H1 (cell line): Measurements from ENCODE around the gene IKZF3. TPM values are rescaled to one million over a fixed set of nuclear protein-coding genes. Genes with fewer than 3 reads are reported as not detected.
A peak's percentile ranks its signal among the peaks of the same experiment; 100 is the strongest.

Source experiments
- CTCF ChIA-PET: fragments of 300-600 bp; sonication (Branson Sonifier 250); formaldehyde crosslinking; loops from one replicate; lab custom pipeline; 2021; ENCODE audit not compliant: partially characterized antibody; lab: Charles Lee
- POLR2A ChIA-PET: fragments of 300-600 bp; sonication (Branson Sonifier 250); formaldehyde crosslinking; loops from one replicate; lab custom pipeline; 2021; ENCODE audit warnings: inconsistent platforms; ENCODE audit not compliant: partially characterized antibody; lab: Charles Lee
- DNase-seq, 2 experiments: peaks; one replicate each; pipeline versions ENCODE4 v3.0.0 to v3.0.0-alpha.2; 2010 to 2022; ENCODE audit warnings: low spot score in 2 of 2, low read depth in 1 of 2, mixed read lengths in 1 of 2
- FAIRE-seq: peaks from 2 replicates; lab custom pipeline; 2011; peaks lifted over from hg19 to GRCh38; lab: Jason Lieb, UNC
- H2AFZ ChIP-seq: 2 replicates; pipeline ENCODE4 v1.8.1; 2012; ENCODE audit warnings: low read length, inconsistent platforms
- H2AK5ac ChIP-seq: 2 replicates; pipeline ENCODE4 v1.6.1; 2013; ENCODE audit warnings: low read depth, low read length
- H2BK120ac ChIP-seq: replicated peaks from 2 replicates; pipeline ENCODE3; 2013; ENCODE audit warnings: low read depth, low read length, inconsistent platforms
- H2BK12ac ChIP-seq: 2 replicates; pipeline ENCODE4 v1.6.1; 2013; ENCODE audit warnings: low read depth, low read length
- H2BK15ac ChIP-seq: 2 replicates; pipeline ENCODE4 v1.6.1; 2013; ENCODE audit warnings: low read length
- H2BK20ac ChIP-seq: 2 replicates; pipeline ENCODE4 v1.6.1; 2013; ENCODE audit warnings: low read length
- H2BK5ac ChIP-seq: 2 replicates; pipeline ENCODE4 v1.6.1; 2013; ENCODE audit warnings: low read depth, low read length
- H3K14ac ChIP-seq: 2 replicates; pipeline ENCODE4 v1.6.1; 2013; ENCODE audit warnings: inconsistent platforms; ENCODE audit not compliant: insufficient read length
- H3K18ac ChIP-seq: 2 replicates; pipeline ENCODE4 v1.6.1; 2013; ENCODE audit warnings: low read length; ENCODE audit errors: extremely low read depth
- H3K23ac ChIP-seq: 2 replicates; pipeline ENCODE4 v1.6.1; 2013; ENCODE audit warnings: inconsistent platforms; ENCODE audit not compliant: insufficient read length
- H3K23me2 ChIP-seq: 2 replicates; pipeline ENCODE4 v1.6.1; 2013; ENCODE audit warnings: low read depth, low read length
- H3K27ac ChIP-seq: 2 replicates; pipeline ENCODE4 v1.6.1; 2011; ENCODE audit warnings: low read depth, low read length, inconsistent platforms
- H3K27me3 ChIP-seq, 4 experiments: replicated peaks in 1 of 4; 1 replicate in 1 of 4; 2 replicates in 3 of 4; pipeline versions ENCODE4 v1.6.1 to v1.8.1; 2011 to 2013; ENCODE audit warnings: low read length in 3 of 4, mild to moderate bottlenecking in 3 of 4, inconsistent platforms in 2 of 4, mixed read lengths in 2 of 4, moderate library complexity in 1 of 4; ENCODE audit not compliant: control insufficient read depth in 3 of 4, insufficient read depth in 3 of 4; ENCODE audit errors: extremely low read depth in 1 of 4
- H3K36me3 ChIP-seq, 4 experiments: 2 replicates each; pipeline versions ENCODE4 v1.6.1 to v1.8.1; 2011 to 2013; ENCODE audit warnings: mild to moderate bottlenecking in 4 of 4, low read length in 3 of 4, moderate library complexity in 2 of 4, control low read depth in 1 of 4, inconsistent platforms in 1 of 4; ENCODE audit not compliant: insufficient read depth in 4 of 4, control insufficient read depth in 2 of 4
- H3K4ac ChIP-seq: replicated peaks from 2 replicates; pipeline ENCODE3; 2013; ENCODE audit warnings: low read length, low read depth, mixed read lengths, inconsistent platforms; ENCODE audit not compliant: insufficient read length
- H3K4me1 ChIP-seq, 4 experiments: replicated peaks in 1 of 4; 1 replicate in 1 of 4; 2 replicates in 3 of 4; pipeline versions ENCODE4 v1.6.1 to v1.8.1; 2011 to 2013; ENCODE audit warnings: low read length in 3 of 4, inconsistent platforms in 2 of 4, mixed read lengths in 1 of 4; ENCODE audit not compliant: insufficient read depth in 4 of 4, control insufficient read depth in 3 of 4
- H3K4me2 ChIP-seq, 2 experiments: 2 replicates each; pipeline versions ENCODE4 v1.6.1 to v1.8.1; 2011 to 2013; ENCODE audit warnings: low read depth in 2 of 2, low read length in 2 of 2, control low read depth in 1 of 2, inconsistent platforms in 1 of 2, mild to moderate bottlenecking in 1 of 2; ENCODE audit not compliant: insufficient read depth in 1 of 2
- H3K4me3 ChIP-seq, 4 experiments: fragments of 200-600, 300-600 bp in 1 of 4; sonication (generic), shearing (Covaris generic), sonication (Bioruptor Twin) in 1 of 4; 2 replicates each; pipeline versions ENCODE4 v1.5.1 to v1.8.1; 2011 to 2016; ENCODE audit warnings: low read length in 4 of 4, low read depth in 3 of 4, control low read depth in 2 of 4, inconsistent platforms in 2 of 4, mild to moderate bottlenecking in 2 of 4, mixed read lengths in 1 of 4, moderate library complexity in 1 of 4; ENCODE audit not compliant: insufficient read depth in 2 of 4; ENCODE audit errors: extremely low read depth in 1 of 4
- H3K56ac ChIP-seq: replicated peaks from 2 replicates; pipeline ENCODE3; 2013; ENCODE audit warnings: low read depth, mild to moderate bottlenecking, mixed read lengths, low read length, inconsistent platforms; ENCODE audit not compliant: insufficient read length
- H3K79me1 ChIP-seq: 2 replicates; pipeline ENCODE4 v1.6.1; 2013; ENCODE audit warnings: low read depth, low read length, control low read depth
- H3K79me2 ChIP-seq, 2 experiments: 2 replicates each; pipeline versions ENCODE4 v1.6.1 to v1.8.1; 2012 to 2013; ENCODE audit warnings: low read length in 2 of 2, mild to moderate bottlenecking in 2 of 2, inconsistent platforms in 1 of 2; ENCODE audit not compliant: insufficient read depth in 2 of 2, control insufficient read depth in 1 of 2
- H3K9ac ChIP-seq, 4 experiments: replicated peaks in 1 of 4; 1 replicate in 1 of 4; 2 replicates in 3 of 4; pipeline versions ENCODE4 v1.6.1 to v1.8.1; 2011 to 2013; ENCODE audit warnings: low read depth in 3 of 4, low read length in 3 of 4, control low read depth in 2 of 4, mild to moderate bottlenecking in 2 of 4, moderate library complexity in 2 of 4, inconsistent platforms in 1 of 4; ENCODE audit errors: extremely low read depth in 1 of 4
- H3K9me3 ChIP-seq, 2 experiments: 2 replicates each; pipeline versions ENCODE4 v1.6.1 to v1.8.1; 2012 to 2013; ENCODE audit warnings: mild to moderate bottlenecking in 2 of 2, moderate library complexity in 2 of 2, control low read depth in 1 of 2, inconsistent platforms in 1 of 2, low read depth in 1 of 2, low read length in 1 of 2, mixed read lengths in 1 of 2; ENCODE audit not compliant: insufficient read depth in 2 of 2
- H4K20me1 ChIP-seq, 2 experiments: replicated peaks in 1 of 2; 2 replicates each; pipeline versions ENCODE3 to v1.8.1; 2011 to 2013; ENCODE audit warnings: inconsistent platforms in 2 of 2, low read length in 2 of 2, mild to moderate bottlenecking in 1 of 2; ENCODE audit not compliant: insufficient read depth in 2 of 2, control insufficient read depth in 1 of 2
- H4K5ac ChIP-seq: 2 replicates; pipeline ENCODE4 v1.6.1; 2013; ENCODE audit warnings: low read length, low read depth, mixed read lengths, inconsistent platforms; ENCODE audit not compliant: insufficient read length
- H4K8ac ChIP-seq: 2 replicates; pipeline ENCODE4 v1.8.0; 2013; ENCODE audit warnings: mild to moderate bottlenecking, moderate library complexity, low read length, inconsistent platforms; ENCODE audit not compliant: insufficient read depth; ENCODE audit errors: extremely low read depth
- H4K91ac ChIP-seq: replicated peaks from 2 replicates; pipeline ENCODE3; 2013; ENCODE audit warnings: low read length, mixed read lengths, inconsistent platforms; ENCODE audit not compliant: insufficient read length
- ASH2L ChIP-seq: fragments of 200-600, 300-600 bp; sonication (generic); IDR thresholded peaks from one replicate; pipeline ENCODE4 v1.7.1; 2017; ENCODE audit warnings: low read length
- BACH1 ChIP-seq: IDR thresholded peaks from 2 replicates; pipeline ENCODE4 v1.6.1; 2012; ENCODE audit warnings: low read length, improper control_type of control experiment
- BRCA1 ChIP-seq: IDR thresholded peaks from 2 replicates; pipeline ENCODE4 v1.6.1; 2012; ENCODE audit warnings: low read depth, low read length, improper control_type of control experiment
- E2F6 ChIP-seq: IDR thresholded peaks from 2 replicates; pipeline ENCODE4 v1.6.1; 2012; ENCODE audit warnings: inconsistent platforms
- EZH2 ChIP-seq: fragments of 200-600 bp; sonication (generic); IDR thresholded peaks from 2 replicates; pipeline ENCODE4 v1.7.1; 2012; ENCODE audit warnings: low read depth, mild to moderate bottlenecking, moderate library complexity, low read length, inconsistent platforms; ENCODE audit not compliant: severe bottlenecking
- GABPA ChIP-seq: IDR thresholded peaks from 2 replicates; pipeline ENCODE4 v1.6.1; 2011; ENCODE audit warnings: mild to moderate bottlenecking, low read length, moderate library complexity, borderline replicate concordance; ENCODE audit not compliant: insufficient read depth
- JUND ChIP-seq: IDR thresholded peaks from 2 replicates; pipeline ENCODE4 v1.6.1; 2011; ENCODE audit warnings: mild to moderate bottlenecking, improper control_type of control experiment, low read length
- RAD21 ChIP-seq, 2 experiments: IDR thresholded peaks in 1 of 2; conservative IDR thresholded peaks in 1 of 2; 2 replicates each; pipeline ENCODE4 v1.6.1; 2011; ENCODE audit warnings: low read depth in 2 of 2, low read length in 2 of 2, improper control_type of control experiment in 1 of 2, inconsistent platforms in 1 of 2, mild to moderate bottlenecking in 1 of 2, moderate library complexity in 1 of 2
- RFX5 ChIP-seq: IDR thresholded peaks from 2 replicates; pipeline ENCODE4 v1.6.1; 2011; ENCODE audit warnings: low read depth, low read length, improper control_type of control experiment, borderline replicate concordance
- RXRA ChIP-seq: IDR thresholded peaks from 2 replicates; pipeline ENCODE4 v1.6.1; 2011; ENCODE audit warnings: low read depth, mild to moderate bottlenecking, low read length, moderate library complexity; ENCODE audit not compliant: insufficient read depth
- SIRT6 ChIP-seq: IDR thresholded peaks from one replicate; pipeline ENCODE4 v1.7.1; 2012; ENCODE audit warnings: low read length, inconsistent platforms
- SIX5 ChIP-seq: IDR thresholded peaks from 2 replicates; pipeline ENCODE4 v1.6.1; 2011; ENCODE audit warnings: mild to moderate bottlenecking, low read depth, low read length
- SP4 ChIP-seq: IDR thresholded peaks from 2 replicates; pipeline ENCODE4 v1.6.1; 2012; ENCODE audit warnings: low read length, inconsistent platforms
- TBP ChIP-seq: IDR thresholded peaks from 2 replicates; pipeline ENCODE4 v1.6.1; 2011; ENCODE audit warnings: low read depth, low read length, improper control_type of control experiment
- WGBS, 2 experiments: shearing (Covaris generic) in 1 of 2; methylation state at CpG; one replicate each; pipeline versions ENCODE4 v1.1.6 to v1.1.7; 2013 to 2015; ENCODE audit warnings: low lambda C conversion rate in 2 of 2, mixed read lengths in 2 of 2, inconsistent platforms in 1 of 2, low coverage in 1 of 2, missing lambda C conversion rate in 1 of 2; ENCODE audit not compliant: insufficient replicate concordance in 2 of 2, insufficient coverage in 1 of 2, insufficient read length in 1 of 2; ENCODE audit errors: extremely low coverage in 1 of 2, missing lambda C conversion rate in 1 of 2; 5-methylcytosine and 5-hydroxymethylcytosine counted together
- polyA plus RNA-seq, 7 experiments: library from polyadenylated mRNA; depleted of rRNA in 3 of 7; stranded (reverse) in 5 of 7; unstranded in 2 of 7; fragments of >200 nt in 5 of 7; fragments of 200-250 nt in 2 of 7; gene quantifications; 1 replicate in 5 of 7; 2 replicates in 1 of 7; 4 replicates in 1 of 7; pipeline versions ENCODE4 v1.2.1 to v1.2.3, GENCODE V29; 2011 to 2013; ENCODE audit warnings: missing spikeins in 2 of 7, mixed read lengths in 2 of 7
- total RNA-seq: library from RNA; stranded (reverse); fragmentation: NEBNext Ultra II Directional; extraction: Animal tissue kit (Norgen Biotek cat#: 25700); gene quantifications from 2 replicates; pipeline ENCODE4 v1.2.1, GENCODE V29; 2021

IKZF3 gene
- total and polyA plus RNA-seq, 2 of the 8 experiments (the other 6 are each of a cell fraction or from before 2014, with no cell fraction given) = 0.23 to 0.56 TPM

GRCh38 chr17:39854909-39855308, 9.2 kb downstream of the IKZF3 start:
- Histone ChIP-seq H3K4me2 (no peak overlapping the region), H3K56ac (no peak overlapping the region), H3K79me1 (no peaks in the 10 kb centered on the region), H2AFZ (0 out of 2 replicates have a peak overlapping the region, but pooled peaks have one; percentile 3), H3K4me1 (no peaks in the 10 kb centered on the region), H2BK5ac (no peak overlapping the region), H2AK5ac (no peak overlapping the region), H3K9me3 (no peaks in the 10 kb centered on the region), H2BK12ac (no peak overlapping the region), H3K23ac (no peak overlapping the region), H4K5ac (no peak overlapping the region), H4K91ac (no peak overlapping the region), H3K23me2 (no peaks in the 10 kb centered on the region), H2BK15ac (no peak overlapping the region), H4K20me1 (no peaks in the 10 kb centered on the region), H2BK120ac (no peak overlapping the region), H3K18ac (no peak overlapping the region), H3K27ac (no peak overlapping the region), H3K9ac (no peak overlapping the region), H3K36me3 (no peaks in the 10 kb centered on the region), H3K14ac (no peak overlapping the region), H2BK20ac (no peak overlapping the region), H4K8ac (no peak overlapping the region), H3K79me2 (no peaks in the 10 kb centered on the region), H3K4me3 (no peak overlapping the region), H3K4ac (no peak overlapping the region), H3K27me3 (no peaks in the 10 kb centered on the region)
- FAIRE-seq (no peak), DNase-seq (no peak)
- ChIA-PET CTCF (interaction anchor here (1.2 kb wide), 1 partner anchor 20 kb away, joined by 5 read pairs; no protein-coding TSS in a partner anchor), POLR2A (no interaction called here)
- WGBS, 2 experiments = 83% methylated on average over 2 of the region's 2 CpGs; no CpG with 5 or more reads in 1 of the 2 experiments
- TF ChIP-seq RXRA = no peak
- no peak for TF ChIP-seq GABPA
- TF ChIP-seq BRCA1 = no peak
- no peak for TF ChIP-seq ASH2L
- no peak for TF ChIP-seq JUND
- TF ChIP-seq SIX5 = no peak
- no peak for TF ChIP-seq SP4
- no peak for TF ChIP-seq TBP
- no peak for TF ChIP-seq EZH2
- no peak for TF ChIP-seq E2F6
- TF ChIP-seq RFX5 = no peak
- no peak for TF ChIP-seq RAD21 (IDR thresholded peaks at IDR 0.05 in 1 of 2, conservative IDR thresholded peaks at IDR 0.05 in 1 of 2; ENCODE audit: low read depth in 2 of 2, low read length in 2 of 2)
- no peak for TF ChIP-seq SIRT6
- no peak for TF ChIP-seq BACH1
